Measurements from ENCODE around the gene LGI4.

The LGI4 gene

GRCh38 chr19:35122687-35123551 is 11.9 kb downstream of the LGI4 start:
- DNase-seq = no peak

GRCh38 chr19:35120898-35121297 is 14.0 kb downstream of the LGI4 start:
- DNase-seq = no peak

- no peak for DNase-seq
Measured at GRCh38 chr19:35120492-35120891, 14.4 kb downstream of the LGI4 start.

GRCh38 chr19:35119578-35120155 is 15.2 kb downstream of the LGI4 start:
- DNase-seq = no peak

GRCh38 chr19:35119091-35119490 is 15.8 kb downstream of the LGI4 start:
- DNase-seq = no peak

GRCh38 chr19:35118268-35119020 is 16.4 kb downstream of the LGI4 start:
- DNase-seq = no peak

- DNase-seq = no peak
Measured at GRCh38 chr19:35117799-35118198, 17.1 kb downstream of the LGI4 start.

- no peak for DNase-seq
Measured at GRCh38 chr19:35117116-35117515, 17.7 kb downstream of the LGI4 start.

- no peak for DNase-seq
Measured at GRCh38 chr19:35116072-35116801, 18.6 kb downstream of the LGI4 start.

GRCh38 chr19:35115177-35115951 is 19.5 kb downstream of the LGI4 start, which contains the start of gene FXYD3:
TSS of gene FXYD3 (plus strand) at chr19:35115823. CDS start at chr19:35119377, 3,554 bp downstream.
- no peak for DNase-seq

- DNase-seq = no peak
Measured at GRCh38 chr19:35114353-35115176, 20.3 kb downstream of the LGI4 start.

GRCh38 chr19:35112995-35113688 is 21.7 kb downstream of the LGI4 start:
- no peak for DNase-seq

GRCh38 chr19:35110974-35111373 is 23.9 kb downstream of the LGI4 start:
- DNase-seq = no peak

- no peak for DNase-seq
Measured at GRCh38 chr19:35109395-35110112, 25.3 kb downstream of the LGI4 start.

- DNase-seq = no peak
Measured at GRCh38 chr19:35108730-35109129, 26.1 kb downstream of the LGI4 start.

GRCh38 chr19:35107545-35107944 is 27.3 kb downstream of the LGI4 start:
- no peak for DNase-seq

GRCh38 chr19:35106898-35107541 is 27.8 kb downstream of the LGI4 start:
- DNase-seq = no peak

- no peak for DNase-seq
Measured at GRCh38 chr19:35106291-35106583, 28.6 kb downstream of the LGI4 start.

Measured in NCI-H1092 treated with DMSO at 0.1 percent for 48 hours (cell line).